Epithelial cell of esophagus (primary cell): Measurements from ENCODE around the gene PSORS1C2.

Source experiments
- DNase-seq: peaks from one replicate; pipeline ENCODE4 v3.0.0; 2010; ENCODE audit warnings: low read depth
- H3K4me3 ChIP-seq: 2 replicates; pipeline ENCODE4 v1.5.1; 2011; ENCODE audit warnings: mild to moderate bottlenecking, low read length, control low read depth
- TF ChIP-seq, protein P1 (sequence below): IDR thresholded peaks from 2 replicates; pipeline ENCODE4 v1.5.1; 2011; ENCODE audit warnings: low read depth, mild to moderate bottlenecking, low read length, control low read depth, inconsistent platforms; ENCODE audit not compliant: insufficient read depth; ENCODE audit errors: missing control alignments

Gene PSORS1C2

DNA sequence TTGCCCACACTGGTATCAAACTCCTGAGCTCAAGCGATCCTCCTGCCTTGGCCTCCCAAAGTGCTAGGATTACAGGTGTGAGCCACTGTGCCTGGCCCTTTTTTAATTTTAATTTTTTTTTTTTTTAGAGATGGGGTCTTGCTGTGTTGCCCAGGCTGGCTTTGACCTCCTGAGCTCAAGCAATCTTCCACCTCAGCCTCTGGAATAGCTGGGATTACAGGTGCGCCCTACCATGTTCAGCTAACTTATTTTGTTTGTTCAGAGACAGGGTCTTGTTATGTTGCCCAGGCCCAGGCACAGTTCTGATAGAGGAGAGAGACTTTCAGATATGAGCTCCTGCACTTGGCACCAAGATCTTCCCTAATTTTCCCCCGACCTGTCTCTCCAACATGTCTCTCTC, 8.1 kb downstream of the PSORS1C2 start:
- TF ChIP-seq, protein P1, sequence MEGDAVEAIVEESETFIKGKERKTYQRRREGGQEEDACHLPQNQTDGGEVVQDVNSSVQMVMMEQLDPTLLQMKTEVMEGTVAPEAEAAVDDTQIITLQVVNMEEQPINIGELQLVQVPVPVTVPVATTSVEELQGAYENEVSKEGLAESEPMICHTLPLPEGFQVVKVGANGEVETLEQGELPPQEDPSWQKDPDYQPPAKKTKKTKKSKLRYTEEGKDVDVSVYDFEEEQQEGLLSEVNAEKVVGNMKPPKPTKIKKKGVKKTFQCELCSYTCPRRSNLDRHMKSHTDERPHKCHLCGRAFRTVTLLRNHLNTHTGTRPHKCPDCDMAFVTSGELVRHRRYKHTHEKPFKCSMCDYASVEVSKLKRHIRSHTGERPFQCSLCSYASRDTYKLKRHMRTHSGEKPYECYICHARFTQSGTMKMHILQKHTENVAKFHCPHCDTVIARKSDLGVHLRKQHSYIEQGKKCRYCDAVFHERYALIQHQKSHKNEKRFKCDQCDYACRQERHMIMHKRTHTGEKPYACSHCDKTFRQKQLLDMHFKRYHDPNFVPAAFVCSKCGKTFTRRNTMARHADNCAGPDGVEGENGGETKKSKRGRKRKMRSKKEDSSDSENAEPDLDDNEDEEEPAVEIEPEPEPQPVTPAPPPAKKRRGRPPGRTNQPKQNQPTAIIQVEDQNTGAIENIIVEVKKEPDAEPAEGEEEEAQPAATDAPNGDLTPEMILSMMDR: no peak
- DNase-seq: no peak
- no peak overlapping the region for H3K4me3 ChIP-seq

DNA sequence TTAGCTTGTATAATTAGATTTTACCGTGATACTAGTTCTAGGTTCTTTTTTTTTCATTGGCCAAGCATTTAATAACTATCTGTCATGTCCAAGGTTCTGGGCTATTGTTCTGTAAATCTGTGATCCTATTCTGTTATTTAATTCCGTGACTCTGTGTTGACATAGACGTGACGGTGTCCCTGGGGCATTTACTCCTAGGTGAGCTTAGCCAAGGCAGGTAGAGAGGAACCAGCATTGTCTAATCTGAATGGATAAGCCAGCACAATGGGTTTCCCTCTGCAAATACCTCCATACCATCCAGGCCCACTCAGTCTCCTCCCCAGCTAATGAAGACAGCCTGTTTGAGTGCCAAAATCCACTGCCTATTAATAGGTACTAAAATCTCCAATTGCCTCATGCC, 9.7 kb downstream of the PSORS1C2 start:
- TF ChIP-seq, protein P1: no peak
- DNase-seq: peak; percentile 40
- no peak overlapping the region for H3K4me3 ChIP-seq

DNA sequence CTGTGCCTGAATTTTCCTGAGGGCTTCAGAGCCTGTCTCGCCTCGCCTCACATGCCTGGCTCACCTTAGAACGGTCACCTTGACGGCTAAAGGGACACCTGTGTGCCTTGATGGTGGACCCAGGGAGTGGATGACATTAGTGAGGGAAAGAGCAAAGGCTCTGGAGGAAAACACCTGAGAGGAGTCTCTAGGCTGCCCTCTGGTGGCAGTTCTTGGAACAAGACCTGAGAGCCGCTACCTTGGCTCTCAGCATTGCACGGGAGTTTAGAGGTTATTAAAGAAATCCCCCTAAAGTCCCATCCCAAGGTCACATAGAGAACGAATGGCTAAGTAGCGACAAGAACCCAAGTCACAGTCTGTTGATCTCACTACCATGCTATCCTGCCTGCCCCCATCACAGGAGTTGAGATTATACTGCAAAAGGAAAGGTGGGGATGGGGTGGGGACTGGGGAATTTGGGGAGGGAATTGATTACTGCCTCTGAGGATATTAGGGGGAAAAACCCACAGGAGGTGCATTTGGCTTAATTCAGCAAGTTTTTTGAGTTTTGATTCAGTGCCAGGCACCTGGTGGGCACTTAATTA, 10.7 kb downstream of the PSORS1C2 start:
- TF ChIP-seq, protein P1: peak; percentile 92
- peak; percentile 64 for DNase-seq
- no peak overlapping the region for H3K4me3 ChIP-seq

DNA sequence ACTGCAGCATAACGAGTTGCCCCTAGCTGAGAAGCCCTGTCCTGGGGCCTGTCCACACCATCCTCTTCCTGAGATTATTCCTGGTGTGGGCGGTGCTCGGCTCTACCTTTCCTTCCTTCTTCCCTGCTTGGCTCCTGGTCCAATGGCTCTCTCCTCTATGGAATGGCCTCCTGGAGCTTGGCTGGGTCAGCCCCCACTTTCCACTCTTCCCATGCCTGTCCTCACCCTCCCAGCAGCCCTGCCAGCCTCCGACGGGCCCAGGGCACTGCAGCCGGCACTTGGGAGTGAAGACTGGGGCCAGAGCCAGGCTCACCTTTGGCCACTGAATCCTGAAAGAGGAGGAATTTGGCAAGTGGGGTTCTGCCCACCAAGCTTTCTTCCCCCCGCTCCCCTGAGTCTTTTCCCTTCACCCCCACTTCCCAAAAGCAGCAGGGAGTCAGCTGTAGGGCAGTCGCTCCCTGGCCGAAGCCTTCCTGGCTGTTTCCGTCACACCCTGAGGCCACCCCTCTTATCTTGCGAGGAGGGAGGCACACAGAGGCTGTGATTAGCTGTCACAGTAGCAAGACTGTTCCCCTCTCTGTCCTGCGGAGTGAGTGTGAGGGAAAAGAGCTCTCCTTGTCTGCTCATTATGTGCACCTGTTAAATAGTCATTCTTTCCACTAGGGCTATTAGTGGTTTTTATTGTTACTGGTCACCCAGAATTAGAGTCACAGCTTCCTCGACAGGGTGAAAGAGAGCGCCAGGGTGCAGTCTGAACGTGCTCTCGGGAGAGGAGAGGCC, 12.3 kb downstream of the PSORS1C2 start:
- DNase-seq: no peak
- TF ChIP-seq, protein P1: no peak
- H3K4me3 ChIP-seq: no peak overlapping the region

DNA sequence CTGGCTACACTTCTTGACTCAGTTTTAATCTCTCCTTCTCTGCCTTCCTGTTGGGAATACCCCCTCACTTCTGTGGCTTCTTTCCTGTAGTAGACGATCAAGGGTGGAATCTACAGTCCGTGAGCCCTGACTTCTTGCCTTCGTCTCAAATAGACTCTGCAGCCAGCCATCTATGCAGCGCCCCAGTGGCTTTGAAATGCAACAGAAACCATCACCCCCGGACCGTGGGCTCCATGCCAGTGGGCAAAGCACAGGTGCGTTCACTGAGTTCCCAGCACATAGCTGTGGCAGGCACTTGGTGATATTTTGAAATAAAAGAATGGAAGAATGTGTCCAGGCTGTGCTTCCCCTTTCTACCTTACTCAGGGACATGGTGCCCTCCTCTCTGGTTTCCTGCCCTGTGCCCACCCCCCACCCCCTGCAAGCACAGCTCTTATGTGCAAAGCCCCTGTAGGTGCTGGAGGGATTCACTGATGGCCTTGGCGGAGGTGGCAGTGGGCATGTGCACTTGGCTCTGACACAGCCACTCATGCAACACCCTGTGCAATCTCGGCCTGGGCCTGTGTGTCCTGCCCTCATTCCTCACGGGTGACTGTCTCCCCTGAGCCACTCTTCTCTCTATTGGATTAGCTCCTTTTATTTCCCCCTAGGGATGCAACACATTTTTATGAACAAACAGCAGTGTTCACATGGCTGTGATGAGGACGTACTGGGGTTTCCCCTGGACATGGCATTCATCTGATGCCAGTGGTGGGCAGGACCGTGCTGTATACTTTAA, 13.1 kb downstream of the PSORS1C2 start:
- H3K4me3 ChIP-seq: no peak overlapping the region
- peak; percentile 97 for DNase-seq
- TF ChIP-seq, protein P1: no peak

DNA sequence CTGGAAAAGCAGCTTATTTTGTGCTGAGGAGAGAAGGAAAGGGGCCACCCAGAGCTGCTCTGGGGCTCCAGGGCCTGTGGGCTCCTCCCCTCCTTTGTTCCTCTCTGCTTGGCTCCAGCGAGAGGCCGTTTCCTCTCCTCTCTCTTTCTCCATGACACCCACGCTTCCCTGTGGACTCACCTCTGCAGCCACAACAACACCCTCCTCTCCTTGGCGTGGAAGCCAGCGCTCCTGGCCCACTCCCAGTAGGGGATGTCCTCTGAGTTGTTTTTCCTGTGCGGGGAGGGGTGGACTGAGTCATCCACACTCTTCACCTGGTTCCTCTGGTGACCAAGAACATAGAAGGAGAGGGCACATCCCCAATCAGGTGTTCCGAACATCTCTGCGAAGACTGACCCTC, 13.7 kb downstream of the PSORS1C2 start:
- H3K4me3 ChIP-seq: no peak overlapping the region
- DNase-seq: peak; percentile 92
- TF ChIP-seq, protein P1: no peak
